Activated naive CD4-positive, alpha-beta T cell treated with anti-CD3 and anti-CD28 coated beads, Interleukin-2, amount 50 U/mL, for 72 hours (primary cell): ENCODE results near the gene TGFBR3L. TPM values are rescaled to one million over a fixed set of nuclear protein-coding genes. Genes with fewer than 3 reads are reported as not detected.
"Not testable (repeated sequence)": the region's sequence is repeated elsewhere in the genome, so short reads cannot be mapped to it uniquely, and the experiment has no call there.

Source experiments
- ATAC-seq, 2 donors: fragments of 150-1000 bp; cut with Tn5 transposase; 2 replicates each; pipeline ENCODE4 v1.10.0; 2021; ENCODE audit warnings: mild to moderate bottlenecking in 2 of 2, moderate library complexity in 2 of 2
- DNase-seq, 2 donors: peaks; one replicate each; pipeline ENCODE4 v3.0.0; 2021 to 2022; ENCODE audit warnings: low spot score in 2 of 2
- H3K27ac Mint-ChIP-seq, 2 donors: one replicate each; pipeline ENCODE4 v1.8.0; 2022; ENCODE audit warnings: mild to moderate bottlenecking in 2 of 2, mixed read lengths in 2 of 2
- H3K36me3 Mint-ChIP-seq, 2 donors: one replicate each; pipeline ENCODE4 v1.8.0; 2022; ENCODE audit warnings: mixed read lengths in 2 of 2
- H3K9me3 Mint-ChIP-seq, 2 donors: one replicate each; pipeline ENCODE4 v1.8.0; 2022; ENCODE audit warnings: mixed read lengths in 2 of 2
- total RNA-seq, 2 donors: library from RNA; stranded (reverse); gene quantifications; one replicate each; pipeline ENCODE4 v1.2.3, GENCODE V29; 2022

TGFBR3L gene
- total RNA-seq, 2 donors from 2014 or later, result 3.3 to 5.8 TPM

DNA sequence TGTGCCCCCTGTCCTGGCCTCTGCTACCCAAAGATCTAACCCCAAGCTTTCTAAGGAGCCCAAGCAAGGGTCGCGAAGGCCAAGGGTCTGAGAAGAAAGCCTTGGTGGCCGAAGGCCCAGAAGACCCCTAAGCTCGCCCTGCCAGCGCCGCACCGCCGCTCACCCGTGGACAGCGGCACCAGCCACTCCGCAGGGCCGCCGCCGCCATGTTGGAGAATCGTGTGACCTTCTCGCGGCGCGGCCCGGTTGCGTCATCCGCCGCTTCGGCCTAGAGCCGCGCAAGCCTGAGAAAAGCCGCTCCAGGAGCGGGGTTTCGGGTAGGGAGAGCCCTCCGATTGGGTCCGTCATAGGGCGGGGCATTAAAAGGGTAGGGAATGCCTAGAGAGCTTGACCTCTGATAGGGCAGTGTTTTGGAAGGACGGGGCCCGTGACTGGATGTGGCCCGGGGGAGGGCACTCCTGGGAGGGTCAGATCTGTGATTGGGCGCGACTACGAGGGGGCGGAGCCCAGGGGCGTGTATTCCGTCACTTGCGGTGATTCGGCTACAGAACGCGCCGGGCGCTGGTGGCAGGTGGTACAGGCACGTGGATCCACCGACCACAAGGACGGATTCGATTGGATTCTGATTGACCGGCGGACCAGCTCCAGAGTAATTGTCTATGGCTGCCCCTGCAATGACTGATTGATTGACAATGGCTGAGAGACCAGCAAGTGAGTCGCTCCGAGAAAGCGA lies 29.0 kb downstream of the TGFBR3L start, which contains the start of gene TIMM44:
Gene TIMM44, minus strand, starts transcription at position 223 of the 733 bp plus-strand sequence. Its CDS starts 15 bp downstream, at position 208.
- Mint-ChIP-seq H3K36me3 (peaks cover 10 to 20% of the 10 kb centered on the region in 2 donors), H3K9me3 (no peaks in the 10 kb centered on the region), H3K27ac (peak within 1 kb of the TSS; percentile 97 to 98)
- DNase-seq, result peak; percentile 97 to 99
- peak; percentile 97 to 98 for ATAC-seq

DNA sequence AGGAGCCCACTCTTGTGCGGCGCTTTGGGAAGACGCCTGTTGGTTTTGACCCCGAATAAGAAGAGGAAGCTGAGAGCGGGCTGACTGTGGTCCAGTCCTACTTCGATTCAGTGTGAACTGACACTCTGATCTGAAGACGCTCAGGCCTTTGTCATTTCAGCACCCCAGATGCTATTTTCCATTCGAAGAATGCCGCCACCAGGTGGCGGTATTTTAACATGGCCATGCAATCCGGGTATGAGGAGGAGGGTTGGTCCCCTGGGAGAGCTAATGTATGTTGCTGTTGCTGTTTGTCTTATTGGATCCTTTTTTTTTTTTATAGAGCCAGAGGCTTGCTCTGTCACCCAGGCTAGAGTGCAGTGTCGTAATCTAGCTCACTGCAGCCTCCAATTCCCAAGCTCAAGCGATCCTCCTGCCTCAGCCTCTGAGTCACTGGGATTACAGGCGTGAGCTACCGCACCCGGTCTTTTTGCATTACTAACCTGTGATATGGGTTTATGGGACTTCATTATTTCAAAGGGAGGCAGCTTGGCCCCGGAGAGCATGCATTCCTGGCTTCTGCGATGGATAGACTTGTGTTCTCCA lies 29.6 kb downstream of the TGFBR3L start:
- Mint-ChIP-seq H3K36me3 (peaks cover 10 to 20% of the 10 kb centered on the region in 2 donors), H3K9me3 (no peaks in the 10 kb centered on the region), H3K27ac (peak overlapping the region; percentile 97 to 98)
- DNase-seq (peak; percentile 82 to 88), ATAC-seq (peak; percentile 47 to 48)

GRCh38 chr19:7947939-7948338 lies 33.3 kb downstream of the TGFBR3L start:
- no peak overlapping the region for H3K27ac Mint-ChIP-seq
- DNase-seq (no peak), ATAC-seq (no peak)
- no peaks in the 10 kb centered on the region for H3K9me3 Mint-ChIP-seq
- peaks cover 0 to 6% of the 10 kb centered on the region in 2 donors for H3K36me3 Mint-ChIP-seq

DNA sequence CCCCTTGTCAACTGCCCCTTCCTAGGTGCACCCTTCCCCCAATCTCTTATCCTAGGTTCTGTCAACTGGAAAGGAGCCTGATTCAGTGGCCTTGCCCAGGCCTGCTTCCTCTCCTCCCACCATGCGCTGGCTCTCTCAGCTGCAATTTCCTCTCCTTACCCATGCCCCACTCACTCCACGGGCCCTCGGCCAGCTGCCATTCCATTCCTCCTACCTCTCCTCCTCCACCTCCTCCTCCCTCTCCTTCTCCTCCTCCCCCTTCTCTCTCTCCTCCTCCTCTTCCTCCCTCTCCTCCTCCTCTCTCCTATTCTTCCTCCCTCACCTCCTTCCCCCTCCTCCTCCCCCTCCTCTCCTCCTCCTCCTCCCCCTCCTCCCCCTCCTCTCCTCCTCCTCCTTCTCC lies 38.4 kb downstream of the TGFBR3L start:
- no peaks in the 10 kb centered on the region for H3K36me3 Mint-ChIP-seq
- ATAC-seq (no peak), DNase-seq (no peak)
- peak overlapping the region; percentile 50 to 68 for H3K27ac Mint-ChIP-seq
- no peaks in the 10 kb centered on the region for H3K9me3 Mint-ChIP-seq

GRCh38 chr19:7953576-7953975 lies 38.9 kb downstream of the TGFBR3L start:
- H3K9me3 Mint-ChIP-seq, result no peaks in the 10 kb centered on the region
- no peak for ATAC-seq
- H3K36me3 Mint-ChIP-seq, result no peaks in the 10 kb centered on the region
- DNase-seq, result no peak
- no peak overlapping the region for H3K27ac Mint-ChIP-seq

DNA sequence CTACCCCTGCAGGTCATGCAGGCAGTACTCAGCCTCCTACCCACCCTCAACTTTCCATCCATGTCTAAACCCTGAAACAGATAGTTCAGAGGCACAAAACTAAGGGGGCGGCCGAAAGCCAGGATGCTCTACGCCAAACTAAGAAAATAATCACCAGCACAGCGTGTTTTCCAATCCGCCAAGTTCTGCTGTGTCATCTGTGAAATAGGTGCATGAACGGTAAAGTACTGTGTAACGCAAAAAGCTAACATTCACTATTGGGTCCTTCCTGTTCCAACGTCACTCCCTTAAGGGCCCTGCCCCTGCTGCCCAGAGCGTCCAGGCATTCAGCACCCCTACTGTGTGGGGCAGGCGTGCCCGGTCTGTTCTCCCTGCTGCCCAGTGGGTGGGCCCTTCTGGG lies 41.1 kb downstream of the TGFBR3L start:
- DNase-seq, result no peak
- no peak for ATAC-seq
- H3K27ac Mint-ChIP-seq, result no peak overlapping the region
- H3K9me3 Mint-ChIP-seq, result no peaks in the 10 kb centered on the region
- no peaks in the 10 kb centered on the region for H3K36me3 Mint-ChIP-seq

- ATAC-seq, result no peak
- H3K27ac Mint-ChIP-seq, result no peak overlapping the region
- H3K36me3 Mint-ChIP-seq, result no peaks in the 10 kb centered on the region
- DNase-seq, result no peak
- no peaks in the 10 kb centered on the region for H3K9me3 Mint-ChIP-seq
Observed at GRCh38 chr19:7959211-7959610, 44.6 kb downstream of the TGFBR3L start.

DNA sequence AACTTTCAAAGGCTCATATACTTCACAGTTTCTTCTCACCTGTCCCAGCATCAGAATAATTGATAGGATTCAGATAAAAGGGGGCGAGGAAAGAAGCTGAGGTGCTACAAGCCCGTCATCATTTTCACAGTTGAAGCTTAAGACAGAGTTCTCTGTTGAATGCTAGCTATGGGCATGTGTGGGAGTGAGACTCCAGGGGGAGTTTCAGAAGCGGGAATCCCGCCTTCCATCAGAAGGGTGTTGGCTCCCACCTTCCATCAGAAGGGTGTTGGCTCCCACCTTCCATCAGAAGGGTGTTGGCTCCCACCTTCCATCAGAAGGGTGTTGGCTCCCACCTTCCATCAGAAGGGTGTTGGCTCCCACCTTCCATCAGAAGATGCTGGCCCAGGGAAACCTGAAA lies 46.5 kb downstream of the TGFBR3L start:
- H3K27ac Mint-ChIP-seq, H3K9me3 Mint-ChIP-seq, H3K36me3 Mint-ChIP-seq, ATAC-seq, DNase-seq: not testable (repeated sequence)

- peak overlapping the region in 1 of 2 donors; percentile 88 for H3K27ac Mint-ChIP-seq
- DNase-seq (no peak), ATAC-seq (no peak)
- H3K36me3 Mint-ChIP-seq, result no peaks in the 10 kb centered on the region
- no peaks in the 10 kb centered on the region for H3K9me3 Mint-ChIP-seq
Observed at GRCh38 chr19:7961920-7962626, 47.4 kb downstream of the TGFBR3L start.

DNA sequence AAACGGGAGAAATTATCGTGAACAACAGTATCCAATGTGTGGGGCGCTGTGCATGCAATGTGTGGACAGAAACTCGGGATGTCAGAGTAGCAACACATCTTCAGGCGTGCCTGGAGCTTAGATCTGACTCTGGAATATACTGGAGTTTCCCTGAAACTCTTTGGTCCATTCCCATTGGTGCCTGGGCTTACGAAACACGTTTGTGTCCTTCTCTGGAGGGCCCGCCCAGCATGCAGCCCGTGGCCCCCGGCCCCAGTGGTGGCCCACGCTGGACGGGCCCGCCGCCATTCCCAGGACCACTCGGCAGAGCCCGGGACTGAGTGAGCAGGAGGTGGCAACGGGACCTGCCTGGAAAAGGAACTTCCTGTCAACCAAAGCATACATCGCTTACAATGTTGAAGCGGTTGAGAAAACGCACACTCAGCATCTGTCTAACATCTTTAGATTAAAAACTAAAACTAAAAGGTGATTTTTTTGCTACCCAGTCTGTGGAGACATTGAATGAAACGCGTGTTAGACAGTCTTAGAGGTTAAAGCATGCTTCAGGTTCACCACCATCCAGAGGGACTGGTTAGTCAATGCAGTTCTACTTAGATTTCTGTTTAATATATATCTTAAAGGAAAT lies 48.1 kb downstream of the TGFBR3L start:
- peaks cover 0 to 4% of the 10 kb centered on the region in 2 donors for H3K36me3 Mint-ChIP-seq
- H3K27ac Mint-ChIP-seq, result peak overlapping the region in 1 of 2 donors; percentile 14
- no peak for DNase-seq
- no peak for ATAC-seq
- H3K9me3 Mint-ChIP-seq, result no peaks in the 10 kb centered on the region

DNA sequence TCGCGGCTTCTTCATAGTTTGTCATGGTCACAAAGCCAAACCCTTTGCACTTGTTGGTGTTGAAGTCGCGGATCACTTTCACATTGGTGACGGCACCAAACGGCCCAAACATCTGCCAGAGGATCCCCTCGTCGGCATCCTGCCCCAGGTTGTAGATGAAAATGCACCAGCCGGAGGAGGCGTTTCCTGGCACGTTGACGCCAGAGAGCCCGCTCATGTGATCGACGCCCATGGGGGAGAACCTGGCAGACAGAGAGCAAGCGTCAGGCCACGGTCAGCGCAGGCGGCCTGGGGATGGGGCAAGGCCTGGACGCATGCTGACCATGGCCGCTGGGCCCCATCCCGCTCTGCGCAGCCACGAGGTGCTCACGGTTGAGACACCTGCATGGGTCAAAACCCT lies 48.9 kb downstream of the TGFBR3L start:
- no peak for ATAC-seq
- Mint-ChIP-seq H3K9me3 (no peaks in the 10 kb centered on the region), H3K27ac (no peak overlapping the region), H3K36me3 (peaks cover 0 to 4% of the 10 kb centered on the region in 2 donors)
- DNase-seq, result no peak

GRCh38 chr19:7965259-7965841 lies 50.7 kb downstream of the TGFBR3L start:
- H3K36me3 Mint-ChIP-seq, result peaks cover 0 to 4% of the 10 kb centered on the region in 2 donors
- peak overlapping the region; percentile 22 to 62 for H3K27ac Mint-ChIP-seq
- DNase-seq, result no peak
- H3K9me3 Mint-ChIP-seq, result no peaks in the 10 kb centered on the region
- no peak for ATAC-seq

- ATAC-seq (no peak), DNase-seq (no peak)
- Mint-ChIP-seq H3K36me3 (peaks cover 0 to 4% of the 10 kb centered on the region in 2 donors), H3K27ac (peak overlapping the region; percentile 22 to 62), H3K9me3 (no peaks in the 10 kb centered on the region)
Observed at GRCh38 chr19:7965921-7966665, 51.5 kb downstream of the TGFBR3L start.

GRCh38 chr19:7968008-7968795 lies 53.6 kb downstream of the TGFBR3L start:
- Mint-ChIP-seq H3K36me3 (peaks cover 0 to 4% of the 10 kb centered on the region in 2 donors), H3K9me3 (no peaks in the 10 kb centered on the region), H3K27ac (peak overlapping the region in 1 of 2 donors; percentile 88)
- ATAC-seq (no peak), DNase-seq (no peak)
